Measurements from ENCODE around the gene SEMA5A. TPM values are rescaled to one million over a fixed set of nuclear protein-coding genes. Genes with fewer than 3 reads are reported as not detected.

Gene SEMA5A
- total and polyA plus RNA-seq, 2 donors (not counting 1 experiment from before 2014, with no cell fraction given) = not detected

DNA sequence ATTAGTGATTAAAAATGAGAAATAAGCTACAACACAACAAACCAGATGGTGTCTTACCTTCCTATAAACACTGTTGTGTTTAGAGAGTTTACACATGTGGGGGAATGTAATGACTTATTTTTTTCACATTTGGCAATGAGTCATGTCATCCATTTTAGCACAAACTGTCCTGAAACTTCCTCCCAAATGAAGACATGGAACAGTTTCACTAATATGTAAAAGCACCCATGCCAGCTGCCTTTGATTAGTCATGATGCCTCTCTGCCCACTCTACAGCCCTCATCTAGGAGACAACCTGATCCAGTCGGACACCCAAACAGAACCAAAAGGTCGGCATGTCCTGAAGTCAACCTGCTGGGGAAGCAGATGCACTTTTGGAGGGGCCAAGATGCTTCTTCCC lies 98.2 kb downstream of the SEMA5A start:
- no peaks in the 10 kb centered on the region for H3K4me1 Mint-ChIP-seq

DNA sequence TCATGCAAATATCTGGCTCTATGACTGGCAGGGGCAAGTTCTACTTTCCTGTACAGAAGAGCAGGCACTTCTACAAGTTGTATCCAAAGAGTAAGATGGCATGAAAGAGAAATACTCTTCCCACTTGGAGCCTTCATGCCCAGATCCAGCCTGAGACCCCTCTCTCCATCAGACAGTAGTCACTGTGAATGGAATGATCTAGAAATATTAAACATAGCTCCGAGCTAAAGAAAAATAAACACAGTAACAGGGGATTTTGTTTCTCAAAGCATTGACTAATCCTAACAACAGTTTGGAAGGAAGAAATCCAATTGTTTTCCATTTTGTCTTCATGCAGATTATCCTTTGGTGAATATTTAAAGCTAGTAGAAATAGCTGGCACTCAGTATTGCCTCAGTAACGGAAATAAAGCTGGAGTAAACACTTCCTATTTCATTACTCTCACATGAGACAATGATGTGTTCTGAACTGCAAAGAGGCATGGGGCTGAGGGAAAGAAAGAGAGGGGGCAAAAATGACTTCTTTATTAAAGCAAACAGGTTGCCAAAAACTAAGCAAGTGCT lies 100.0 kb downstream of the SEMA5A start:
- no peaks in the 10 kb centered on the region for H3K4me1 ChIP-seq (ENCODE audit: control insufficient read depth in 2 of 2, insufficient read depth in 2 of 2, low read length in 2 of 2)
- TF ChIP-seq, protein P1, sequence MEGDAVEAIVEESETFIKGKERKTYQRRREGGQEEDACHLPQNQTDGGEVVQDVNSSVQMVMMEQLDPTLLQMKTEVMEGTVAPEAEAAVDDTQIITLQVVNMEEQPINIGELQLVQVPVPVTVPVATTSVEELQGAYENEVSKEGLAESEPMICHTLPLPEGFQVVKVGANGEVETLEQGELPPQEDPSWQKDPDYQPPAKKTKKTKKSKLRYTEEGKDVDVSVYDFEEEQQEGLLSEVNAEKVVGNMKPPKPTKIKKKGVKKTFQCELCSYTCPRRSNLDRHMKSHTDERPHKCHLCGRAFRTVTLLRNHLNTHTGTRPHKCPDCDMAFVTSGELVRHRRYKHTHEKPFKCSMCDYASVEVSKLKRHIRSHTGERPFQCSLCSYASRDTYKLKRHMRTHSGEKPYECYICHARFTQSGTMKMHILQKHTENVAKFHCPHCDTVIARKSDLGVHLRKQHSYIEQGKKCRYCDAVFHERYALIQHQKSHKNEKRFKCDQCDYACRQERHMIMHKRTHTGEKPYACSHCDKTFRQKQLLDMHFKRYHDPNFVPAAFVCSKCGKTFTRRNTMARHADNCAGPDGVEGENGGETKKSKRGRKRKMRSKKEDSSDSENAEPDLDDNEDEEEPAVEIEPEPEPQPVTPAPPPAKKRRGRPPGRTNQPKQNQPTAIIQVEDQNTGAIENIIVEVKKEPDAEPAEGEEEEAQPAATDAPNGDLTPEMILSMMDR (IDR thresholded peaks at IDR 0.05) = no peak
- no peak for TF ChIP-seq EZH2 (IDR thresholded peaks at IDR 0.05; ENCODE audit: borderline replicate concordance, insufficient read depth, low read depth, low read length, poor library complexity, severe bottlenecking)
- Mint-ChIP-seq H3K4me1 (no peaks in the 10 kb centered on the region), H3K27me3 (no peaks in the 10 kb centered on the region), H3K4me3 (no peak overlapping the region), H3K27ac (no peak overlapping the region), H3K9me3 (ENCODE audit: insufficient read depth) (peaks cover 14% of the 10 kb centered on the region)
- WGBS (ENCODE audit: insufficient coverage) = no CpG with 5 or more reads among the region's 2 CpGs
- H3K27me3 ChIP-seq (replicated peaks in 1 of 4; ENCODE audit: control extremely low read depth in 1 of 4, control insufficient read depth in 3 of 4, insufficient read depth in 4 of 4, low read length in 3 of 4) = no peaks in the 10 kb centered on the region
- no peak overlapping the region for H3K27ac ChIP-seq (ENCODE audit: low read length in 2 of 2)
- no peak overlapping the region for H3K4me2 ChIP-seq (replicated peaks; ENCODE audit: low read depth, low read length, poor library complexity, severe bottlenecking)
- CTCF ChIA-PET = no interaction called here
- no peaks in the 10 kb centered on the region for H3K79me2 ChIP-seq (ENCODE audit: control insufficient read depth, insufficient read depth, low read length)
- H3K36me3 ChIP-seq (replicated peaks in 1 of 2; ENCODE audit: control extremely low read depth in 1 of 2, control insufficient read depth in 1 of 2, extremely low read depth in 1 of 2, insufficient read depth in 2 of 2, low read length in 1 of 2) = no peaks in the 10 kb centered on the region
- no peak for ATAC-seq (ENCODE audit: low read depth)
- no peaks in the 10 kb centered on the region for H4K20me1 ChIP-seq (ENCODE audit: control insufficient read depth, insufficient read depth, low read length, poor library complexity, severe bottlenecking)
- DNase-seq = no peak
- peaks cover 0 to 12% (median 3%) of the 10 kb centered on the region in 3 donors for H3K9me3 ChIP-seq (ENCODE audit: control extremely low read depth in 1 of 3, control insufficient read depth in 2 of 3, insufficient read depth in 1 of 3, low read length in 2 of 3)
- POLR2A ChIA-PET = no interaction called here
- no peak overlapping the region for H3K4me3 ChIP-seq (ENCODE audit: control extremely low read depth in 1 of 5, extremely low read depth in 1 of 5, insufficient read depth in 1 of 5, low read depth in 2 of 5, low read length in 4 of 5)
- no peak overlapping the region for H3K9ac ChIP-seq (ENCODE audit: low read length)
- intact Hi-C loops (cut with micrococcal nuclease) = no loop called here
- H2AFZ ChIP-seq (ENCODE audit: insufficient read depth, low read depth, low read length, poor library complexity, severe bottlenecking) = no peak overlapping the region

More for the DNA sequence above, 98.2 kb downstream of the SEMA5A start:
- TF ChIP-seq, protein P1 (IDR thresholded peaks at IDR 0.05) = no peak
- no peak for TF ChIP-seq EZH2 (IDR thresholded peaks at IDR 0.05; ENCODE audit: borderline replicate concordance, insufficient read depth, low read depth, low read length, poor library complexity, severe bottlenecking)
- ChIA-PET CTCF (no interaction called here), POLR2A (no interaction called here)
- H3K27me3 ChIP-seq (replicated peaks in 1 of 4; ENCODE audit: control extremely low read depth in 1 of 4, control insufficient read depth in 3 of 4, insufficient read depth in 4 of 4, low read length in 3 of 4) = no peaks in the 10 kb centered on the region
- Mint-ChIP-seq H3K9me3 (ENCODE audit: insufficient read depth) (peaks cover 14% of the 10 kb centered on the region), H3K27ac (no peak overlapping the region), H3K27me3 (no peaks in the 10 kb centered on the region), H3K4me3 (no peak overlapping the region)
- no peaks in the 10 kb centered on the region for H3K4me1 ChIP-seq (ENCODE audit: control insufficient read depth in 2 of 2, insufficient read depth in 2 of 2, low read length in 2 of 2)
- no peak overlapping the region for H3K4me2 ChIP-seq (replicated peaks; ENCODE audit: low read depth, low read length, poor library complexity, severe bottlenecking)
- H3K27ac ChIP-seq (ENCODE audit: low read length in 2 of 2) = no peak overlapping the region
- 87% methylated on average over 2 of the region's 2 CpGs for WGBS (ENCODE audit: insufficient coverage)
- H3K9me3 ChIP-seq (ENCODE audit: control extremely low read depth in 1 of 3, control insufficient read depth in 2 of 3, insufficient read depth in 1 of 3, low read length in 2 of 3) = peaks cover 0 to 8% (median 3%) of the 10 kb centered on the region in 3 donors
- no peak overlapping the region for H3K4me3 ChIP-seq (ENCODE audit: control extremely low read depth in 1 of 5, extremely low read depth in 1 of 5, insufficient read depth in 1 of 5, low read depth in 2 of 5, low read length in 4 of 5)
- no peaks in the 10 kb centered on the region for H3K79me2 ChIP-seq (ENCODE audit: control insufficient read depth, insufficient read depth, low read length)
- no peak overlapping the region for H3K9ac ChIP-seq (ENCODE audit: low read length)
- no peaks in the 10 kb centered on the region for H4K20me1 ChIP-seq (ENCODE audit: control insufficient read depth, insufficient read depth, low read length, poor library complexity, severe bottlenecking)
- ATAC-seq (ENCODE audit: low read depth) (no peak), DNase-seq (no peak)
- H3K36me3 ChIP-seq (replicated peaks in 1 of 2; ENCODE audit: control extremely low read depth in 1 of 2, control insufficient read depth in 1 of 2, extremely low read depth in 1 of 2, insufficient read depth in 2 of 2, low read length in 1 of 2) = no peaks in the 10 kb centered on the region
- intact Hi-C loops (cut with micrococcal nuclease) = no loop called here
- no peak overlapping the region for H2AFZ ChIP-seq (ENCODE audit: insufficient read depth, low read depth, low read length, poor library complexity, severe bottlenecking)

All from B cell (primary cell).